A549 (cell line): ENCODE data around the gene GOLPH3. TPM values are rescaled to one million over a fixed set of nuclear protein-coding genes. Genes with fewer than 3 reads are reported as not detected.

Experiments
- ATAC-seq, 2 experiments: fragments of 200-7000 bp in 1 of 2; fragments of >200 bp in 1 of 2; cut with Nextera tagmentation in 1 of 2; cut with Tn5 transposase in 1 of 2; 3 replicates each; pipeline versions ENCODE4 v1.8.0 to v1.9.1; 2018 to 2020; ENCODE audit warnings: mild to moderate bottlenecking in 1 of 2, moderate library complexity in 1 of 2
- CTCF ChIA-PET: fragments of 300-600 bp; sonication (Branson Sonifier 250); formaldehyde crosslinking; extraction: SDS; loops from one replicate; lab custom pipeline; 2021; ENCODE audit warnings: antibody characterized with exemption, inconsistent platforms; lab: Yijun Ruan, JAX
- POLR2A ChIA-PET: fragments of 350-600 bp; formaldehyde crosslinking; extraction: SDS; loops from one replicate; lab custom pipeline; 2021; ENCODE audit warnings: antibody characterized with exemption, inconsistent platforms; lab: Yijun Ruan, JAX
- DNase-seq, 2 experiments: peaks; one replicate each; pipeline versions ENCODE4 v3.0.0 to v3.0.0-alpha.2; 2011 to 2016; ENCODE audit warnings: low read depth in 1 of 2, low spot score in 1 of 2
- FAIRE-seq: peaks from 2 replicates; lab custom pipeline; 2011; peaks lifted over from hg19 to GRCh38; lab: Jason Lieb, UNC
- H3K27ac ChIP-seq, 2 experiments: fragments of >200 bp; sonication (Bioruptor Twin); formaldehyde crosslinking; 3 replicates each; pipeline ENCODE4 v1.5.1; 2016 to 2017
- H3K4me1 ChIP-seq: fragments of >200 bp; sonication (Bioruptor Twin); formaldehyde crosslinking; 3 replicates; pipeline ENCODE4 v1.6.1; 2016
- H3K4me2 ChIP-seq: fragments of >200 bp; sonication (Bioruptor Twin); formaldehyde crosslinking; 3 replicates; pipeline ENCODE4 v1.6.1; 2016
- H3K4me3 ChIP-seq: fragments of >200 bp; sonication (Bioruptor Twin); formaldehyde crosslinking; 3 replicates; pipeline ENCODE4 v1.5.1; 2016
- H3K9me3 ChIP-seq: fragments of >200 bp; sonication (Bioruptor Twin); formaldehyde crosslinking; 3 replicates; pipeline ENCODE4 v1.6.1; 2016
- BCL3 ChIP-seq: fragments of >200 bp; sonication (Bioruptor Twin); formaldehyde crosslinking; IDR thresholded peaks from 3 replicates; pipeline ENCODE4 v1.6.1; 2016
- CBX8 ChIP-seq: fragments of 200-600 bp; sonication (generic); IDR thresholded peaks from 2 replicates; pipeline ENCODE4 v1.6.1; 2016
- CHD2 ChIP-seq: fragments of 150-350 bp; IDR thresholded peaks from 2 replicates; pipeline ENCODE4 v1.6.1; 2014; ENCODE audit warnings: low read length; ENCODE audit not compliant: partially characterized antibody
- CTCF ChIP-seq: fragments of >200 bp; sonication (Bioruptor Twin); formaldehyde crosslinking; IDR thresholded peaks from 3 replicates; pipeline ENCODE4 v1.5.1; 2016
- E2F6 ChIP-seq: IDR thresholded peaks from 2 replicates; pipeline ENCODE4 v1.6.1; 2012; ENCODE audit warnings: low read depth, borderline replicate concordance
- FOSB ChIP-seq: fragments of 250-450 bp; sonication (Bioruptor Pico); IDR thresholded peaks from 2 replicates; pipeline ENCODE4 v1.5.0; 2020; ENCODE audit warnings: mild to moderate bottlenecking, moderate library complexity
- HES2 ChIP-seq: fragments of >200 bp; sonication (Bioruptor Twin); formaldehyde crosslinking; IDR thresholded peaks from 2 replicates; pipeline ENCODE4 v1.6.1; 2016
- HMGXB4 ChIP-seq: fragments of 250-450 bp; sonication (Bioruptor Pico); IDR thresholded peaks from 2 replicates; pipeline ENCODE4 v1.5.0; 2021; ENCODE audit warnings: mild to moderate bottlenecking, moderate library complexity, borderline replicate concordance
- HOXB5 ChIP-seq: fragments of 250-450 bp; sonication (Bioruptor Pico); IDR thresholded peaks from 2 replicates; pipeline ENCODE4 v1.5.0; 2020; ENCODE audit warnings: mild to moderate bottlenecking, moderate library complexity
- JUN ChIP-seq, 2 experiments: fragments of >200 bp; sonication (Bioruptor Twin); formaldehyde crosslinking; IDR thresholded peaks; 2 replicates in 1 of 2; 3 replicates in 1 of 2; pipeline ENCODE4 v1.6.1; 2016 to 2017
- MAX ChIP-seq: IDR thresholded peaks from 2 replicates; pipeline ENCODE4 v1.6.1; 2012
- NR3C1 ChIP-seq: fragments of >200 bp; sonication (Bioruptor Twin); formaldehyde crosslinking; IDR thresholded peaks from 3 replicates; pipeline ENCODE4 v1.6.1; 2017
- POLR2A ChIP-seq: IDR thresholded peaks from 2 replicates; pipeline ENCODE4 v1.6.1; 2012; ENCODE audit warnings: mild to moderate bottlenecking, low read length
- RAD21 ChIP-seq, 2 experiments: fragments of >200 bp in 1 of 2; sonication (Bioruptor Twin) in 1 of 2; formaldehyde crosslinking in 1 of 2; IDR thresholded peaks in 1 of 2; conservative IDR thresholded peaks in 1 of 2; 2 replicates in 1 of 2; 3 replicates in 1 of 2; pipeline ENCODE4 v1.6.1; 2012 to 2018; ENCODE audit warnings: inconsistent platforms in 1 of 2
- RARB ChIP-seq: fragments of 250-450 bp; sonication (Bioruptor Pico); IDR thresholded peaks from 2 replicates; pipeline ENCODE4 v1.8.0; 2021; ENCODE audit warnings: mild to moderate bottlenecking, moderate library complexity
- RNF2 ChIP-seq: fragments of 200-600 bp; sonication (generic); IDR thresholded peaks from 2 replicates; pipeline ENCODE4 v1.6.1; 2016; ENCODE audit warnings: low read depth, mild to moderate bottlenecking, antibody characterized with exemption, moderate library complexity, borderline replicate concordance
- TFCP2L1 ChIP-seq: fragments of 250-450 bp; sonication (Bioruptor Pico); IDR thresholded peaks from 2 replicates; pipeline ENCODE4 v1.5.0; 2021; ENCODE audit warnings: mild to moderate bottlenecking
- ZSCAN20 ChIP-seq: fragments of 250-450 bp; sonication (Bioruptor Pico); IDR thresholded peaks from 2 replicates; pipeline ENCODE4 v1.8.0; 2022; ENCODE audit warnings: mild to moderate bottlenecking, moderate library complexity
- WGBS: methylation state at CpG from one replicate; pipeline ENCODE4 v1.1.6; 2017; ENCODE audit errors: missing lambda C conversion rate; 5-methylcytosine and 5-hydroxymethylcytosine counted together
- polyA plus RNA-seq, 4 experiments: library from polyadenylated mRNA; depleted of rRNA in 3 of 4; stranded (reverse); fragments of >200 nt; fragmentation: RNase III in 1 of 4; extraction: RNeasy Plus Mini Kit Qiagen cat#74134 plus additional on column Dnase treatment in 1 of 4; gene quantifications; 2 replicates in 3 of 4; 3 replicates in 1 of 4; pipeline ENCODE4 v1.2.3, GENCODE V29; 2011 to 2017

Gene GOLPH3
- polyA plus RNA-seq, 2 of the 4 experiments (the other 2 are of a cell fraction) = 57.8 to 78.7 TPM

GRCh38 chr5:32090755-32091128, 83.4 kb downstream of the GOLPH3 start:
- Histone ChIP-seq H3K4me2 (no peak overlapping the region), H3K27ac (no peak overlapping the region), H3K4me1 (0 out of 3 replicates have a peak, but pooled peaks cover 3% of the 10 kb centered on the region)
- CTCF ChIA-PET = interaction anchor here (0.6 to 5.4 kb wide), 3 partner anchors 13 to 530 kb away, joined by 3 to 53 read pairs (median 12); no protein-coding TSS in a partner anchor
- POLR2A ChIA-PET = no interaction called here
- TF ChIP-seq CTCF = no peak
- TF ChIP-seq TFCP2L1 (CRISPR knock-in tag) = no peak
- no peak for TF ChIP-seq HMGXB4
- TF ChIP-seq CBX8 = no peak
- no peak for TF ChIP-seq HOXB5
- no peak for TF ChIP-seq BCL3
- no peak for TF ChIP-seq NR3C1
- no peak for TF ChIP-seq CHD2
- TF ChIP-seq, all 56 proteins: peak for 0
- 92% methylated on average over 14 of the region's 17 CpGs for WGBS
- DNase-seq (no peak), FAIRE-seq (no peak), ATAC-seq (no peak)
- no peak overlapping the region for H3K4me3 ChIP-seq
- no peaks in the 10 kb centered on the region for H3K9me3 ChIP-seq

- Histone ChIP-seq H3K4me1 (0 out of 3 replicates have a peak, but pooled peaks cover 3% of the 10 kb centered on the region), H3K27ac (no peak overlapping the region), H3K4me2 (no peak overlapping the region), H3K4me3 (no peak overlapping the region), H3K9me3 (no peaks in the 10 kb centered on the region)
- FAIRE-seq (no peak), DNase-seq (no peak), ATAC-seq (no peak)
- 77% methylated on average over 19 of the region's 24 CpGs for WGBS
- ChIA-PET CTCF (interaction anchor here (1.2 to 5.4 kb wide), 3 partner anchors 13 to 416 kb away, joined by 3 to 53 read pairs (median 12); no protein-coding TSS in a partner anchor), POLR2A (no interaction called here)
- TF ChIP-seq HMGXB4 (no peak), RNF2 (no peak), RAD21 (conservative IDR thresholded peaks at IDR 0.05 in 1 of 2, IDR thresholded peaks at IDR 0.05 in 1 of 2) (no peak), FOSB (CRISPR knock-in tag) (no peak), JUN (IDR thresholded peaks at IDR 0.05) (no peak), MAX (no peak), E2F6 (no peak), RARB (no peak), POLR2A (no peak), HES2 (no peak), ZSCAN20 (CRISPR knock-in tag) (no peak), CBX8 (no peak)
Measured at GRCh38 chr5:32090026-32090754, 83.9 kb downstream of the GOLPH3 start.
